NCI-H1436 (cell line): ENCODE results near the gene FOXJ3.

ENCODE experiments used
- DNase-seq: peaks from one replicate; lab custom pipeline; 2025; lab: John Stamatoyannopoulos, UW

Gene FOXJ3

GRCh38 chr1:42311138-42311537, 23.9 kb downstream of the FOXJ3 start:
- no peak for DNase-seq

- no peak for DNase-seq
Measured at GRCh38 chr1:42306977-42307376, 28.1 kb downstream of the FOXJ3 start.

GRCh38 chr1:42305639-42306038, 29.4 kb downstream of the FOXJ3 start:
- no peak for DNase-seq

GRCh38 chr1:42302034-42302433, 33.0 kb downstream of the FOXJ3 start:
- no peak for DNase-seq

GRCh38 chr1:42298520-42298919, 36.5 kb downstream of the FOXJ3 start:
- DNase-seq: no peak

- DNase-seq: no peak
Measured at GRCh38 chr1:42295816-42296215, 39.2 kb downstream of the FOXJ3 start.

GRCh38 chr1:42290130-42290529, 44.9 kb downstream of the FOXJ3 start:
- no peak for DNase-seq

GRCh38 chr1:42288311-42288985, 46.6 kb downstream of the FOXJ3 start:
- no peak for DNase-seq

- DNase-seq: no peak
Measured at GRCh38 chr1:42282867-42283583, 52.0 kb downstream of the FOXJ3 start.

- no peak for DNase-seq
Measured at GRCh38 chr1:42282024-42282579, 52.9 kb downstream of the FOXJ3 start.

- no peak for DNase-seq
Measured at GRCh38 chr1:42280821-42281220, 54.2 kb downstream of the FOXJ3 start.

- DNase-seq: no peak
Measured at GRCh38 chr1:42279055-42279454, 56.0 kb downstream of the FOXJ3 start.

- DNase-seq: no peak
Measured at GRCh38 chr1:42272920-42273319, 62.1 kb downstream of the FOXJ3 start.

GRCh38 chr1:42267904-42268303, 67.1 kb downstream of the FOXJ3 start:
- DNase-seq: no peak

- no peak for DNase-seq
Measured at GRCh38 chr1:42266253-42267135, 68.5 kb downstream of the FOXJ3 start.

GRCh38 chr1:42264511-42265190, 70.4 kb downstream of the FOXJ3 start:
- DNase-seq: no peak

- no peak for DNase-seq
Measured at GRCh38 chr1:42263019-42263418, 72.0 kb downstream of the FOXJ3 start.

GRCh38 chr1:42260376-42261070, 74.5 kb downstream of the FOXJ3 start:
- no peak for DNase-seq

- DNase-seq: no peak
Measured at GRCh38 chr1:42259739-42260064, 75.3 kb downstream of the FOXJ3 start.

- no peak for DNase-seq
Measured at GRCh38 chr1:42259059-42259738, 75.8 kb downstream of the FOXJ3 start.

- DNase-seq: no peak
Measured at GRCh38 chr1:42258218-42258617, 76.8 kb downstream of the FOXJ3 start.
